Measurements from ENCODE around the gene PLET1.

The PLET1 gene

DNA sequence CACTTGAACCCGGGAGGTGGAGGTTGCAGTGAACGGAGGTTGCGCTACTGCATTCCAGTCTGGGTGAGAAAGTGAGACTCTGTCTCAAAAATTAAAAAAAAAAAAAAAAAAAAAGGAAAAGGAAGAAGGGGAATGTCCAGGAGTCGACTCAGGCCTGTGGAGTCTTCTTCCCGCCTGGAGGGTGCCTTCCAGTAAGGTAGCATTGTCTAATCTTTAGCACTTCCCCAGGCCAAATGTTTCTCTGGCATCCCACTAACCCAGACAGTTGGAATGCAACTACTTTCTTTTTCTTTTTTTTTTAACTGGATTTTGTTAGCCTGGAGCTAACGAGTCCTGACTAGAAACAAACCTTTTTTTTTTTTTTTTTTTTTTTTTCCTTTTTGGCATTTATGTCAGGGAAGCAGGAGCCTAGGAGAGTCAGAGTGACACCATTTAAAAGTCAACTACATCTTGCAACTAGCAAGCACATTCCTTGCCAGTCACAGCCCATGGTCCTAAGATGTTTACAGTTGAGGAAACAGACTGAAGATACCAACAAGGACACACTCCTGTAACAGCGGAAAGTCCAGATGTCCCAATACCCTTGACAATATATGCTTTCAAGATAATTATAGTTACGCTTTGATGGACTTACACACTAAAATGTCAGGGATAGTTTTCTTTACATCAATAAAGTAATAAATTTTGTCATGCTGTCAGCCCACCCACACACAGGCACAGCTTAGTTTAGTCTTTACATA, 10.6 kb downstream of the PLET1 start:
- DNase-seq (ENCODE audit: low read depth, low spot score) = no peak
- H3K27ac ChIP-seq = no peak overlapping the region

- no peak for DNase-seq (ENCODE audit: low read depth, low spot score)
- no peak overlapping the region for H3K27ac ChIP-seq
Observed at GRCh38 chr11:112248201-112248600, 12.5 kb downstream of the PLET1 start.

DNA sequence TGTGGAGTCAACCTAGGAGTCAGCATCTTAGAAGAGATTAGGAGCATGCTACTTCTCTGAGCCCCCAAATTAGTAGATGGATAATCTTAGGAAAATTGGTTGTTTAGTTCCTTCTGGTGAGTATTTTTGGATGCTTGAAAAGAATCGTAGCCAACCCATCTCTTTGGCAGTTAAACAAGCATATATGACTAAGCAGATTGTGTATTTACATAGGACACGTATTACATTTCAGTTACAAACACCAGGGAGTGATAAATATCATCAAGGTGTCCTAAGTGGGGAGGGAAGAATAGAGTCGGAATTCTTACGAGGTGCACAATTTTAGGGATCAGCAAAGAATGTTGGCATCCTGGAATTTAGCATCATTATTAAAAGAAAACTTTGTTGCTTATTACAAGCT, 13.5 kb downstream of the PLET1 start:
- no peak overlapping the region for H3K27ac ChIP-seq
- no peak for DNase-seq (ENCODE audit: low read depth, low spot score)

GRCh38 chr11:112241486-112241885, 19.2 kb downstream of the PLET1 start:
- H3K27ac ChIP-seq = no peak overlapping the region
- DNase-seq (ENCODE audit: low read depth, low spot score) = no peak

DNA sequence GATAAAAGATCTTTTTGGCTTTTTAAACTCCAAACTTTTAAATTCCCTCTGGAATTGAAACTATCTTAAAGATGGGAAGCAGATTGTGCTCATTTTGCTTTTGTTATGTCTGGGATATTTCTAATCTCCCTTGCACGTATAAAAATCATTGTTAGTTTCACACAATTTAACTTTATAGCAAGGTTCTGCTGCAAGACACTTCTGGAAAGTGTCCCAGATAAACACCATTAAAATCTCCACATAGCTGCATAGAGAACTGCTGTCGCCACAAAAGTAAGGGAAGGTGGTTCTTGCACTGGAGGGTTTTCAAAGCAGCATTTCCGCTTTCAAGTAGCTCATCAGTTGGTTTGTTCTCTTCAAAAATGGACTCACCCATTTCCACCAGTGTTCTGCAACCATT, 22.6 kb downstream of the PLET1 start:
- no peak overlapping the region for H3K27ac ChIP-seq
- DNase-seq (ENCODE audit: low read depth, low spot score) = no peak

- no peak for DNase-seq (ENCODE audit: low read depth, low spot score)
- H3K27ac ChIP-seq = no peak overlapping the region
Observed at GRCh38 chr11:112237451-112237850, 23.2 kb downstream of the PLET1 start.

DNA sequence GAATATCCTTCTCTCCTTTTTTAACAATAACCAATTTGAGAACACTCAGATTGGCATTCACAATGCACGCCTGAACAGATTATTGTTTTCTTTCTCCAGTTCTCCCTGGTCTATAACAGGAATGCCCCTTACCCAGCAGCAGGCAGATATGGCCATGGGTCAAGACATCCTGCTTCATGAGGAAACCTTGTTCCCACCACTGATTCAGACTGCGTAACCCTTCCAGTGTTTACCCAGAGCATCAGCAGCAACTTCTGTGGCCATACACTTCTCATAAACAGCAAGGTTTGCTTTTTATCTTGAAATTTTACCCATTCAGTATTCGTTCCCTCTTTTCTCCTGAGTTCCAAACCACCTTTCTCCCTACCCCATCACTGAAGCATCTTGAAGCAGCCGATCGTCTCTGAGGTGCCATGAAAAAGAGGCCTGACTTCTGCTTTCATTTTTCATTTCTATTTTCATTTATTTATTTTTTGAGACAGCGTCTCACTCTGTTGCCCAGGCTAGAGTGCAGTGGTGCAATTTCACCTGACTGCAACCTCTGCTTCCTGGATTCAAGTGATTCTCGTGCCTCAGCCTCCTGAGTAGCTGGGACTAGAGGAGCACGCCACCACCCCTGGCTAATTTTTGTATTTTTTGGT, 24.8 kb downstream of the PLET1 start:
- no peak overlapping the region for H3K27ac ChIP-seq

DNA sequence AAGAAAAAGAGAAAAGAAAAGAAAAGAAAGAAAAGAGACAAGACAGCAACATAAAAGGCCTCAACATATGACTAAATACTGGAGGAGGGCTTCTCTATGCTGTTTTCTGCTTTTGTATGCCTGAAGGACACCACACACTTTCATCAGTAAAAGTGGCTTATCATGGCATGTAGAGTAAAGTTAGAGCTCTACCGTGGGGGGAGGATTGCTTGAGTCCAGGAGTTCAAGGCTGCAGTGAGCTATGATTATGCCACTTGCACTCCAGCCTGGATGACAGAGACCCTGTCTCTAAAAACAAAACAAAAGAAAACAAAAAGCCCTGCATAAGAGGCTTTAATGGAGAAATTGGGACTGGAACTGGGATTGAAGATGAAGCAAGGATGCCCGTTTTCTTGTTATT, 28.7 kb downstream of the PLET1 start:
- H3K27ac ChIP-seq = no peak overlapping the region
- DNase-seq (ENCODE audit: low read depth, low spot score) = no peak

More for the DNA sequence above, 24.8 kb downstream of the PLET1 start:
- DNase-seq (ENCODE audit: low read depth, low spot score) = no peak

DNA sequence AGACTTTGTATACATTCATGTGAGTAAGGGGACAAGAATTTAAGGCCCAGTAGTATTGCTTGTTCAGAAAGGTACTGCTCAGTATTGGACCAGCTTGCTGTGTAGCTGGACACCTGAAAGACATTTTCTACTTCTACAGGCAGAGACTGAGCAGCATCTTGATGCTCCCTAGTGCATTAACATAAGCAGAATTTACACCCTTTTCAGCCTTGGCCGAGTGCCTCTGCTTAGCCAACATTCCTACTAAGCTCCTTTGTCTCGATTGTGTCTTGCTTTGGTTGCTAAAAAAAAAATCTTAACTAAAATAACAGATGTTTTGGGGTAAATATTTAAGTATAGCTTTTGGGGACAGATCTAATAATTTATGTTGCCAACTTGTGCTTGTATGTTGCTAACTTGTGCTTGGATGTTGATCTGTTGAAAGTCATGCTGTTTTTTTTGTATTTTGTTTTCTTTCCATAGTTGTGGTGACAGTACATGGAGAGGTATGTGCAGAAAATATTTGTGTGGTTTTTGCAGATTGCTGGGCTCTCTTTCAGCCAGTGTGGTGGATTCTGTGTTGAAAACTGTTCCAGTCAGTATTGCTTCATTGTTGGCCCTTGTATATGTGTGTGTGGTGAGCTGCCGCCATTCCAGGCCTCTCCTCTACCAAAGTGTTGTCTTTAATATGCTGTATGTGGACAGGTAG, 30.8 kb downstream of the PLET1 start:
- no peak for DNase-seq (ENCODE audit: low read depth, low spot score)
- H3K27ac ChIP-seq = no peak overlapping the region

DNA sequence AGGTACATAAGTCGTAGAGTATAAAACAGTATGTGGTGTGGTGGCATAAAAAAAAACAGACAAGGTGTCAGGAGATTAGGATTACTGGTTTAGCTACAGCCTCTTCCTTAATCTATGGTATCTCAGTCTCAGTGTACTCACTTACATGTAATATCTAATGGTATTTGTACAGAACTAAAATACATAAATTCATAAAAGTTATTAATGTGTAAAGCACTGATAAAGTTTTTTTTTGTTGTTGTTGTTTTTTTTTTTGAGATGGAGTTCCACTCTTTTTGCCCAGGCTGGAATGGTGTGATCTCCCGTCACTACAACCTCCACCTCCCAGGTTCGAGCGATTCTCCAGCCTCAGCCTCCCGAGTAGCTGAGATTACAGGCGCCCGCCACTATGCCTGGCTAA, 31.5 kb downstream of the PLET1 start:
- no peak overlapping the region for H3K27ac ChIP-seq
- DNase-seq (ENCODE audit: low read depth, low spot score) = no peak

- no peak for DNase-seq (ENCODE audit: low read depth, low spot score)
- H3K27ac ChIP-seq = no peak overlapping the region
Observed at GRCh38 chr11:112228706-112229105, 32.0 kb downstream of the PLET1 start.

DNA sequence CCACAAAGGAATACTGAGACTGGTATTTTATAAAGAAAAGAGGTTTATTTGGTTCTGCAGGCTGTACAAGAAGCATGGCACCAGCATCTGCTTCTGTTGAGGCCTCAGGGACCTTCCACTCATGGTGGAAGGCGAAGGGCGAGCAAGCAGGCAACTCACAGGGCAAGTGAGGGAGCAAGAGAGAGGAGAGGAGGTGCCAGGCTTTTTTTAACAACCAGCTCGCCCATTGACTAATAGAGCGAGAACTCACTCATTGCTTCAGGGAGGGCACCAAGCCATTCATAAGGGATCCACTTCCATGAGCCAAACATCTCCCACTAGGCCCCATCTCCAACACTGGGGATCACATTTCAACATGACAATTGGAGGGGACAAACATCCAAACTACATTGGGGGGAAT, 33.2 kb downstream of the PLET1 start:
- peak overlapping the region; percentile 86 for H3K27ac ChIP-seq
- DNase-seq (ENCODE audit: low read depth, low spot score) = no peak

DNA sequence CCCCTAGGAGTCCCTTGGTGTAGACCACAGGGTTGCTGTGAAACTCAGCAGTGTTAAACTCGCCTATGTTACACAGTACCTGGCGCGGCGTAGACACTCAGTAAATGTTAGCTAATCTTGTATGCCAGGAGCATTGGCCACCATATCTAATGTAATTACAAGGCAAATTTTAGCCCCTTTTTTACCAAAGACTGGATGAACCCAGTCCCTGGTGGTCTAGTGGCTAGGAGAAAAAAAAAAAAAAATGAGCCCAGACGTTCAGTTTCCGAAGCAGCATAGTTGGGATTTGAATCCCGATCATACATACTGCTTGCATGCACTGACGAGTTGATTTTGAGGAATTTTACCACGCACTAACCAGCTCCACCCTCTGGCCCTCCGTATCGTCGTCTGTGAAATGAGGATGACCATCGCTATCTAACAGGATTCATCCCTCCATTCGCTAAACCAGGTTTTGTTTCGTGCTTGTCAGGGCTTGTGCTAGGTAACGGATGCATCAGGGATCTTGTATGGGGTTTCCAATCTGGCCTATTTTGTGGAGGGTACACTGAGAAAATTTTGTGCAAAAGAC, 33.7 kb downstream of the PLET1 start:
- DNase-seq (ENCODE audit: low read depth, low spot score) = no peak
- peak overlapping the region; percentile 86 for H3K27ac ChIP-seq

GRCh38 chr11:112226062-112226830, 34.4 kb downstream of the PLET1 start, which contains the start of gene PTS:
Gene PTS, plus strand, starts transcription at chr11:112226428. Its CDS starts 16 bp downstream, at chr11:112226444.
- H3K27ac ChIP-seq = peak within 1 kb of the TSS; percentile 86
- peak; percentile 26 for DNase-seq (ENCODE audit: low read depth, low spot score)

DNA sequence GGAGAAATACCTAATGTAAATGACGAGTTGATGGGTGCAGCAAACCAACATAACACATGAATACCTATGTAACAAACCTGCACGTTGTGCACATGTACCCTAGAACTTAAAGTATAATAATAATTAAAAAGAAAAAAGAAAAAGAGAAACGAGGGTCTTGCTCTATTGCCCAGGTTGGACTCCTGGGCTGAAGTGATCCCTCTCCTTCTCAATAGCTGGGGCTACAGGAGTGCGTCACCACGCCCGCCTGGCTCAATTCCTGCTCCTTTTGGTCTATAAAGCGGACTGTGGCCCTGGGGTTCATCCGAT, 35.0 kb downstream of the PLET1 start:
- DNase-seq (ENCODE audit: low read depth, low spot score) = no peak
- peak overlapping the region; percentile 86 for H3K27ac ChIP-seq

- H3K27ac ChIP-seq = no peak overlapping the region
- DNase-seq (ENCODE audit: low read depth, low spot score) = no peak
Observed at GRCh38 chr11:112223754-112224532, 36.7 kb downstream of the PLET1 start.

DNA sequence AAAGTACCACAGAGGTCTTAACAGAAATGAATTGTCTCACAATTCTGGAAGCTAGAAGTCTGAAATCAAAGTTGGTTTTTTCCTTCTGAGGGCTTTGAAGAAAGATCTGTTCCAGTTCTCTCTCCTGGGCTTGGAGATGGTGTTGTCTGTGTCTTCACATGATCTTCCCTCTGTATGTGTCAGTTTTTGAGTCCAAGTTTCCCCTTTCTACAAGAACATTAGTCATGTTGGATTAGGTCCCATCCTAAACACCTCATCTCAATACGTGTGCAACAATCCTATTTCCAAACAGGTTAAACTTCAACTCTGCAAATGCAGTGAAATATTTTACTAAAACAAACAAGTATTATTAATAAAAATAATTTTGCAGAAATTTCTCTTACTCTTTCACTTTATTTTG, 37.5 kb downstream of the PLET1 start:
- H3K27ac ChIP-seq = peak overlapping the region; percentile 24
- DNase-seq (ENCODE audit: low read depth, low spot score) = peak; percentile 51

DNA sequence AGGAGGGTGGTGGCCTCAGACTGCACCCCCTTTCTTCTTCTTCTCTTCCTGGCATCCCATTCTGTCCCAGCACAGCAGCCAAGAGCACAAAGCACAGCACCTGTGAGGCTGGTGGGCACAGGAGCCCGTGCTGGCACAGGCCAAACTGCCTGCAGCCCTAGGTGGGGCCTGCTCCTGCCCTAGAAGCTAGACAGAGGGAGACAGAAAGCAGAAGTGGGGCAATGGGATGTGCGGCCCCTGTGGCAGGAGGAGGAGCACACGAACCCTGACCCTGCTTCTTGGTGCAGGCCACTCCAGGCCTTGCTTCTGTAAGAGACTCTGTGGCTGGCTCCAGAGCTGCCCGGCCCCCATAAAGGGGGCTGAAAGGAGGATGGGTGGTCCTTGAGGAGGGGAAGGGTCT, 38.4 kb downstream of the PLET1 start:
- no peak overlapping the region for H3K27ac ChIP-seq
- DNase-seq (ENCODE audit: low read depth, low spot score) = no peak

DNA sequence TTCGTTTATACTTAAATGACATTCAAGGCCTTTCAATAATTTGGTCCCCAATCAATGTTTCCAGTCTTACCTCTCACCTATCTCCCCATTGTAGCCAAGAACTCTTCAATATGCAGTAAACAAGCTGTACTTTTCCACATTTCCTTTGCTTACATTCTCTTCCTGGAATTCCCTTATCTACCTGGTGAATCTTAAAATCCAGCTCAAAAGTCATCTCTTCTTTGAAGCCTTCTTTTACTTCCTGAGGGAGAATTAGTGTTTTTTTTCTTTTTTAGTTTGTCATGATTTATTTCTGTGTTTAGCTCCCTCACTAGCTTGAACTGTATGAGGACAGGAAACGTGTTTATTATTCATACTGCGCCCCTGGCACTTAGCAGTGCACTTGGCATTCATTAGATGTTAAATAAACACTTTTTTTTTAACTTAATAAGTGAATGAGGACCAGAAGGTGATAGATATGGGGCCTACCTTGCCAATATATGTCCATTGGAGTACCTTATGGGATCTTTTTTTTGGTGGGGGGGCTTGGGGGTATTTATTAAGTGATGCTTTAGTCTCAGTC, 39.3 kb downstream of the PLET1 start:
- DNase-seq (ENCODE audit: low read depth, low spot score) = no peak
- H3K27ac ChIP-seq = peak overlapping the region; percentile 49
